Measurements from ENCODE around the gene ZC3H15. TPM values are rescaled to one million over a fixed set of nuclear protein-coding genes. Genes with fewer than 3 reads are reported as not detected.
A peak's percentile ranks its signal among the peaks of the same experiment; 100 is the strongest.
"Not testable (repeated sequence)": the region's sequence is repeated elsewhere in the genome, so short reads cannot be mapped to it uniquely, and the experiment has no call there.

ZC3H15 gene
- total RNA-seq, result 10 to 100 TPM; 67.3 to 87.2 TPM

- H3K27me3 Mint-ChIP-seq, result no peaks in the 10 kb centered on the region
- peak within 1 kb of the TSS; percentile 100 for H3K27ac Mint-ChIP-seq
- ATAC-seq (peak; percentile 92), DNase-seq (peak; percentile 98)
- H3K4me1 Mint-ChIP-seq, result peaks cover 58% of the 10 kb centered on the region
- peaks cover 9% of the 10 kb centered on the region for H3K36me3 Mint-ChIP-seq
- H3K4me3 Mint-ChIP-seq, result peak within 1 kb of the TSS; percentile 98
- CTCF ChIA-PET, result interaction anchor here (0.9 to 1.9 kb wide), 3 partner anchors 18 to 156 kb away, joined by 4 to 13 read pairs (median 4); no protein-coding TSS in a partner anchor
- no peaks in the 10 kb centered on the region for H3K9me3 Mint-ChIP-seq (ENCODE audit: low read depth)
Observed at GRCh38 chr2:186485871-186486650, at the start of gene ZC3H15. Gene ZC3H15 (plus strand): TSS chr2:186486260. CDS start chr2:186486383, 123 bp downstream.

GRCh38 chr2:186437719-186438118, 48.3 kb upstream of the ZC3H15 start:
- no peak overlapping the region for H3K27ac Mint-ChIP-seq
- peaks cover 3% of the 10 kb centered on the region for H3K9me3 Mint-ChIP-seq (ENCODE audit: low read depth)
- H3K36me3 Mint-ChIP-seq, result peaks cover 6% of the 10 kb centered on the region
- ATAC-seq, result no peak
- H3K4me1 Mint-ChIP-seq, result no peaks in the 10 kb centered on the region
- no peak for DNase-seq
- no peak overlapping the region for H3K4me3 Mint-ChIP-seq
- no peaks in the 10 kb centered on the region for H3K27me3 Mint-ChIP-seq
- CTCF ChIA-PET, result no interaction called here

GRCh38 chr2:186439673-186440095, 46.4 kb upstream of the ZC3H15 start:
- H3K27me3 Mint-ChIP-seq; H3K27ac Mint-ChIP-seq; ATAC-seq; H3K4me1 Mint-ChIP-seq; CTCF ChIA-PET; DNase-seq; H3K9me3 Mint-ChIP-seq (ENCODE audit: low read depth); H3K4me3 Mint-ChIP-seq; H3K36me3 Mint-ChIP-seq: not testable (repeated sequence)

- Mint-ChIP-seq H3K27me3 (no peaks in the 10 kb centered on the region), H3K27ac (no peak overlapping the region), H3K4me1 (no peaks in the 10 kb centered on the region), H3K9me3 (ENCODE audit: low read depth) (peaks cover 3% of the 10 kb centered on the region), H3K4me3 (no peak overlapping the region), H3K36me3 (peaks cover 6% of the 10 kb centered on the region)
- no peak for ATAC-seq
- CTCF ChIA-PET, result no interaction called here
- DNase-seq, result no peak
Observed at GRCh38 chr2:186440506-186440905, 45.6 kb upstream of the ZC3H15 start.

GRCh38 chr2:186442885-186443284, 43.2 kb upstream of the ZC3H15 start:
- peaks cover 3% of the 10 kb centered on the region for H3K36me3 Mint-ChIP-seq
- CTCF ChIA-PET, result no interaction called here
- H3K27me3 Mint-ChIP-seq, result no peaks in the 10 kb centered on the region
- no peak overlapping the region for H3K4me3 Mint-ChIP-seq
- no peak overlapping the region for H3K27ac Mint-ChIP-seq
- DNase-seq (no peak), ATAC-seq (no peak)
- H3K9me3 Mint-ChIP-seq (ENCODE audit: low read depth), result no peaks in the 10 kb centered on the region
- H3K4me1 Mint-ChIP-seq, result no peaks in the 10 kb centered on the region

GRCh38 chr2:186443851-186444250, 42.2 kb upstream of the ZC3H15 start:
- Mint-ChIP-seq H3K27me3 (no peaks in the 10 kb centered on the region), H3K4me3 (no peak overlapping the region), H3K27ac (no peak overlapping the region), H3K36me3 (peaks cover 3% of the 10 kb centered on the region), H3K4me1 (no peaks in the 10 kb centered on the region), H3K9me3 (ENCODE audit: low read depth) (no peaks in the 10 kb centered on the region)
- ATAC-seq (no peak), DNase-seq (no peak)
- CTCF ChIA-PET, result no interaction called here

- no peak for ATAC-seq
- Mint-ChIP-seq H3K36me3 (no peaks in the 10 kb centered on the region), H3K27me3 (no peaks in the 10 kb centered on the region), H3K9me3 (ENCODE audit: low read depth) (no peaks in the 10 kb centered on the region), H3K4me3 (no peak overlapping the region), H3K27ac (no peak overlapping the region), H3K4me1 (no peaks in the 10 kb centered on the region)
- CTCF ChIA-PET, result no interaction called here
- DNase-seq, result no peak
Observed at GRCh38 chr2:186445506-186445905, 40.6 kb upstream of the ZC3H15 start.

- H3K4me3 Mint-ChIP-seq, result no peak overlapping the region
- no peak for ATAC-seq
- H3K9me3 Mint-ChIP-seq (ENCODE audit: low read depth), result no peaks in the 10 kb centered on the region
- DNase-seq, result no peak
- peaks cover 1% of the 10 kb centered on the region for H3K36me3 Mint-ChIP-seq
- no peaks in the 10 kb centered on the region for H3K4me1 Mint-ChIP-seq
- no peaks in the 10 kb centered on the region for H3K27me3 Mint-ChIP-seq
- no peak overlapping the region for H3K27ac Mint-ChIP-seq
- CTCF ChIA-PET, result no interaction called here
Observed at GRCh38 chr2:186455613-186456012, 30.4 kb upstream of the ZC3H15 start.

- peaks cover 1% of the 10 kb centered on the region for H3K36me3 Mint-ChIP-seq
- DNase-seq (no peak), ATAC-seq (no peak)
- H3K27me3 Mint-ChIP-seq, result no peaks in the 10 kb centered on the region
- no peak overlapping the region for H3K27ac Mint-ChIP-seq
- CTCF ChIA-PET, result interaction anchor here (0.6 kb wide), 1 partner anchor 1168 kb away, joined by 4 read pairs; no protein-coding TSS in a partner anchor
- H3K4me1 Mint-ChIP-seq, result no peaks in the 10 kb centered on the region
- no peaks in the 10 kb centered on the region for H3K9me3 Mint-ChIP-seq (ENCODE audit: low read depth)
- H3K4me3 Mint-ChIP-seq, result no peak overlapping the region
Observed at GRCh38 chr2:186456941-186457340, 29.1 kb upstream of the ZC3H15 start.

GRCh38 chr2:186457908-186458307, 28.2 kb upstream of the ZC3H15 start:
- no peak for DNase-seq
- Mint-ChIP-seq H3K27ac (no peak overlapping the region), H3K9me3 (ENCODE audit: low read depth) (no peaks in the 10 kb centered on the region), H3K4me1 (no peaks in the 10 kb centered on the region), H3K27me3 (no peaks in the 10 kb centered on the region), H3K36me3 (peaks cover 1% of the 10 kb centered on the region), H3K4me3 (no peak overlapping the region)
- CTCF ChIA-PET, result no interaction called here
- no peak for ATAC-seq

GRCh38 chr2:186459009-186459408, 27.1 kb upstream of the ZC3H15 start:
- no peak overlapping the region for H3K27ac Mint-ChIP-seq
- H3K36me3 Mint-ChIP-seq, result peaks cover 1% of the 10 kb centered on the region
- H3K4me1 Mint-ChIP-seq, result no peaks in the 10 kb centered on the region
- ATAC-seq, result no peak
- no peak overlapping the region for H3K4me3 Mint-ChIP-seq
- no peaks in the 10 kb centered on the region for H3K27me3 Mint-ChIP-seq
- H3K9me3 Mint-ChIP-seq (ENCODE audit: low read depth), result no peaks in the 10 kb centered on the region
- CTCF ChIA-PET, result no interaction called here
- no peak for DNase-seq

- no peak for DNase-seq
- Mint-ChIP-seq H3K4me1 (no peaks in the 10 kb centered on the region), H3K9me3 (ENCODE audit: low read depth) (no peaks in the 10 kb centered on the region)
Observed at GRCh38 chr2:186460465-186460864, 25.6 kb upstream of the ZC3H15 start.

GRCh38 chr2:186466743-186467142, 19.3 kb upstream of the ZC3H15 start:
- Mint-ChIP-seq H3K4me1 (no peaks in the 10 kb centered on the region), H3K27me3 (no peaks in the 10 kb centered on the region), H3K36me3 (peaks cover 3% of the 10 kb centered on the region), H3K9me3 (ENCODE audit: low read depth) (peaks cover 3% of the 10 kb centered on the region), H3K27ac (no peak overlapping the region), H3K4me3 (no peak overlapping the region)
- CTCF ChIA-PET, result no interaction called here
- ATAC-seq, result no peak
- no peak for DNase-seq

More at GRCh38 chr2:186460465-186460864, 25.6 kb upstream of the ZC3H15 start:
- Mint-ChIP-seq H3K4me3 (no peak overlapping the region), H3K36me3 (no peaks in the 10 kb centered on the region), H3K27me3 (no peaks in the 10 kb centered on the region), H3K27ac (no peak overlapping the region)
- no peak for ATAC-seq
- CTCF ChIA-PET, result interaction anchor here (1.2 kb wide), 2 partner anchors 129 to 181 kb away, joined by 3 to 4 read pairs; partner anchors contain the start of gene ITGAV

- peaks cover 7% of the 10 kb centered on the region for H3K9me3 Mint-ChIP-seq (ENCODE audit: low read depth)
- no peak overlapping the region for H3K27ac Mint-ChIP-seq
- no peaks in the 10 kb centered on the region for H3K27me3 Mint-ChIP-seq
- CTCF ChIA-PET, result no interaction called here
- ATAC-seq, result no peak
- peaks cover 3% of the 10 kb centered on the region for H3K36me3 Mint-ChIP-seq
- H3K4me1 Mint-ChIP-seq, result no peaks in the 10 kb centered on the region
- no peak for DNase-seq
- no peak overlapping the region for H3K4me3 Mint-ChIP-seq
Observed at GRCh38 chr2:186467421-186467820, 18.6 kb upstream of the ZC3H15 start.

All from activated CD8-positive, alpha-beta memory T cell treated with anti-CD3 and anti-CD28 coated beads, Interleukin-2, amount 10 ng/mL, durations not matched to agents 7 days and 5 days (primary cell).